GM21825 (cell line): ENCODE measurements around the gene UCN.
A peak's percentile ranks its signal among the peaks of the same experiment; 100 is the strongest.

Experiments
- ATAC-seq: cut with Tn5 transposase; IDR thresholded peaks from one replicate; pipeline ENCODE4 v1.9.1; 2021; ENCODE audit warnings: mild to moderate bottlenecking, moderate library complexity; ENCODE audit not compliant: unreplicated experiment

UCN gene

GRCh38 chr2:27262379-27263286 is 45.6 kb downstream of the UCN start, which contains the start of gene SLC30A3:
Gene SLC30A3, minus strand, starts transcription at chr2:27263047. Its CDS starts 141 bp downstream, at chr2:27262906.
- ATAC-seq, result peak; percentile 34

GRCh38 chr2:27261926-27262298 is 46.3 kb downstream of the UCN start:
- ATAC-seq, result no peak

- no peak for ATAC-seq
Measured at GRCh38 chr2:27261241-27261925, 46.9 kb downstream of the UCN start.

- no peak for ATAC-seq
Measured at GRCh38 chr2:27258051-27258450, 50.2 kb downstream of the UCN start.
